HG03280 (cell line): ENCODE data around the gene EIF3F.

ENCODE experiments used
- ATAC-seq: cut with Tn5 transposase; IDR thresholded peaks from one replicate; pipeline ENCODE4 v1.9.1; 2021; ENCODE audit warnings: mild to moderate bottlenecking, moderate library complexity; ENCODE audit not compliant: unreplicated experiment

The EIF3F gene

GRCh38 chr11:8038393-8038792 is 51.3 kb downstream of the EIF3F start:
- no peak for ATAC-seq

GRCh38 chr11:8038811-8039529 is 51.8 kb downstream of the EIF3F start:
- ATAC-seq, result no peak

- ATAC-seq, result no peak
Observed at GRCh38 chr11:8039530-8040260, 52.6 kb downstream of the EIF3F start.

- ATAC-seq, result no peak
Observed at GRCh38 chr11:8040261-8040920, 53.3 kb downstream of the EIF3F start.

- no peak for ATAC-seq
Observed at GRCh38 chr11:8040921-8041285, 53.8 kb downstream of the EIF3F start.

DNA sequence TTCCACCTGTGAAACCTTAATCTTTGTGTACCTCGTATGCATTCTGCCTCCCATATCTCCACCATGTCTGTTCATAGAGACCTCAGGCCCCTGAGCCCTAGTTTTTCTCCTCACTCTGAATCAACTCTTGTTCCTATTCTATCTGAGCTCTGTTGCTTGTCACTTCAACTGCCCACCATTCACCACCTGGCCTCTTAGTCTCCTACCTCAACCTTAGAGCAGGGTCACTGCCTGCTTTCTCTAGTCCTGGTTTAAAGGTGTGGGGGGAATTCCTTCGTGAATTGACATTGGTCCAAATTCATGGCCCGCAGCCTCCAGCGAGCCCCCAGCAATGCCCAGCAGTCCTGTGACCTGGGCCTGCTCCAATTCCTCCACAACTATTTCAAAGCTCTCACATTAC is 54.4 kb downstream of the EIF3F start:
- ATAC-seq, result no peak

DNA sequence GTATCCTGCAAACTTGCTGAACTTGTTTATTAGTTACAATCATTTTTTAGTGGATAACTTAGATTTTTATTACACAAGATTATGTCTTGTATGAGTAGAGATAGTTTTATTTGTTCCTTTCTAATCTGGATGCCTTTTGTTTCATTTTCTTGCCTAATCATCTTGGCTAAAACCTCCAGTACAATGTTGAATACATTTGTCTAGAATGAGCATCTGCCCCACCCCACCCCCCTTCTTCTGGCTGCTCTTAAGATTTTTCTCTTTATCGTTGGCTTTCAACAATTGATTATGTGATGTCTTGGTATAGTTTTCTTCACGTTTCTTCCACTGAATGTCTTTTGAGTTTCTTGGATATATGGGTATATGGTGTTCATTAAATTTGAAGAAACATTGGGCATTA is 56.6 kb downstream of the EIF3F start:
- ATAC-seq, result no peak

GRCh38 chr11:8045839-8046238 is 58.7 kb downstream of the EIF3F start:
- no peak for ATAC-seq

DNA sequence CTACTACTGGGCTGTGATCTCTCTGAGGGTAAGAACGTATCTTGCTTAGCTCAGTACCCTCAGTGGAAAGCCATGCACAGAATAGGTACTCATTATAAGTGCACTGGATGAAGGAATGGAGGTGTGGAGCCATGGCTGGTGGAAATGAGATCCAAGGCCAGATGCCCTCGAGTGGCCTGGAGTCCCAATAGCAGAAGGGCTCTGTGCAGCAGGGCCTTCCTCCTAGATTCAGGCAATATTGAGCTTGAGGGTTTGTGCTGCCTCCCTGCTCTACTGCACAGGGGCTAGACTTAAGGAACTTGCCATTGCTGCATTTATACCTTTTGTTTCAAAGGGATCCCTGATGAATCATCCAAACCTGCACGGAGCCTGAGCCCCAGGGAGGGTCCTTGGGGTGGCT is 60.2 kb downstream of the EIF3F start:
- no peak for ATAC-seq

DNA sequence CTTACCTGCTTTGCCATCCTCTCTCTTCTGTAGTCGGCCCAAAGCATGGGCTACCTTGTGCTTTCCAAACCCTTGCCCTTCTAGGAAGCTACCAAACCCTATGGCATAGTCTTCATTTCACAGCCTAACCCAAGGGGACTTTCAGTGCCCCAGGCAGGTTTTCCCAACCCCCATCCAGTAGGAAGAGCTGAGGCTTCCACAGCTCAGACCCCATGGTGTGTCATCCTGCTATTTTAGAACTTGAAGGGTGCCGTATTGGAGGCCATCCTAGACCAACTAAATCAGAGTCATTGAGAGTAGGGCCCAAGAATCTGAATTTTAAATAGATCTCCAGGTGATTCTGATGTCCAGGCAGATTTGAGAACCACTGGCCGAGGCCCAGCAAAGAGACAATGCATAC is 61.9 kb downstream of the EIF3F start:
- ATAC-seq, result no peak
